ENCODE data around the gene ROBO2.

The ROBO2 gene

GRCh38 chr3:77195766-77196545 lies 156.1 kb downstream of the ROBO2 start:
- Histone ChIP-seq H3K79me2 (ENCODE audit: control insufficient read depth, insufficient read depth, low read length, poor library complexity) (no peaks in the 10 kb centered on the region), H2BK5ac (ENCODE audit: low read depth, low read length, poor library complexity) (no peak overlapping the region), H3K4ac (ENCODE audit: low read depth, low read length) (no peak overlapping the region), H4K91ac (ENCODE audit: low read depth, low read length) (no peak overlapping the region), H3K4me2 (ENCODE audit: low read length) (no peak overlapping the region), H4K12ac (ENCODE audit: low read depth, low read length) (no peak overlapping the region), H2BK120ac (ENCODE audit: insufficient read depth, low read length, poor library complexity) (no peak overlapping the region), H3K79me1 (ENCODE audit: low read length) (no peaks in the 10 kb centered on the region), H3K23ac (ENCODE audit: low read length) (no peak overlapping the region), H3K27me3 (ENCODE audit: insufficient read depth, low read length) (no peaks in the 10 kb centered on the region), H3K4me3 (ENCODE audit: low read depth, low read length) (no peak overlapping the region), H3K9me3 (ENCODE audit: insufficient read depth, low read depth, low read length) (no peaks in the 10 kb centered on the region), H2BK12ac (ENCODE audit: low read length) (no peak overlapping the region), H3K27ac (ENCODE audit: low read depth, low read length) (no peak overlapping the region), H3K14ac (ENCODE audit: low read length) (no peak overlapping the region), H2AK5ac (ENCODE audit: low read length) (no peak overlapping the region), H3K36me3 (ENCODE audit: control insufficient read depth in 1 of 2, insufficient read depth in 2 of 2, low read length in 2 of 2) (no peaks in the 10 kb centered on the region), H3K9ac (ENCODE audit: low read length) (no peak overlapping the region), H2AFZ (ENCODE audit: insufficient read depth, low read length, poor library complexity) (no peak overlapping the region), H4K8ac (ENCODE audit: low read depth, low read length) (no peak overlapping the region), H3K18ac (ENCODE audit: low read length) (no peak overlapping the region), H3K4me1 (ENCODE audit: control insufficient read depth in 1 of 2, insufficient read depth in 2 of 2, low read length in 2 of 2) (no peaks in the 10 kb centered on the region)
- no CpG with 5 or more reads among the region's 12 CpGs for WGBS (ENCODE audit: extremely low coverage, insufficient coverage, insufficient read length)
- no peak for DNase-seq

GRCh38 chr3:77197408-77197807 lies 157.5 kb downstream of the ROBO2 start:
- H2BK5ac ChIP-seq (ENCODE audit: low read depth, low read length, poor library complexity), result no peak overlapping the region
- H3K4me1 ChIP-seq (ENCODE audit: control insufficient read depth in 1 of 2, insufficient read depth in 2 of 2, low read length in 2 of 2), result no peaks in the 10 kb centered on the region
- no peak overlapping the region for H2AK5ac ChIP-seq (ENCODE audit: low read length)
- no peaks in the 10 kb centered on the region for H3K79me2 ChIP-seq (ENCODE audit: control insufficient read depth, insufficient read depth, low read length, poor library complexity)
- no peak overlapping the region for H3K23ac ChIP-seq (ENCODE audit: low read length)
- no peak overlapping the region for H3K9ac ChIP-seq (ENCODE audit: low read length)
- no peak overlapping the region for H3K4ac ChIP-seq (ENCODE audit: low read depth, low read length)
- no peak overlapping the region for H3K18ac ChIP-seq (ENCODE audit: low read length)
- no peak overlapping the region for H3K4me3 ChIP-seq (ENCODE audit: low read depth, low read length)
- no peaks in the 10 kb centered on the region for H3K36me3 ChIP-seq (ENCODE audit: control insufficient read depth in 1 of 2, insufficient read depth in 2 of 2, low read length in 2 of 2)
- H2BK12ac ChIP-seq (ENCODE audit: low read length), result no peak overlapping the region
- no peak overlapping the region for H2BK120ac ChIP-seq (ENCODE audit: insufficient read depth, low read length, poor library complexity)
- WGBS (ENCODE audit: extremely low coverage, insufficient coverage, insufficient read length), result no CpG with 5 or more reads among the region's 2 CpGs
- no peak for DNase-seq
- H3K27ac ChIP-seq (ENCODE audit: low read depth, low read length), result no peak overlapping the region
- no peak overlapping the region for H4K91ac ChIP-seq (ENCODE audit: low read depth, low read length)
- H3K79me1 ChIP-seq (ENCODE audit: low read length), result no peaks in the 10 kb centered on the region
- H4K12ac ChIP-seq (ENCODE audit: low read depth, low read length), result no peak overlapping the region
- H2AFZ ChIP-seq (ENCODE audit: insufficient read depth, low read length, poor library complexity), result no peak overlapping the region
- no peaks in the 10 kb centered on the region for H3K27me3 ChIP-seq (ENCODE audit: insufficient read depth, low read length)
- no peak overlapping the region for H3K14ac ChIP-seq (ENCODE audit: low read length)
- H3K9me3 ChIP-seq (ENCODE audit: insufficient read depth, low read depth, low read length), result no peaks in the 10 kb centered on the region
- no peak overlapping the region for H4K8ac ChIP-seq (ENCODE audit: low read depth, low read length)
- no peak overlapping the region for H3K4me2 ChIP-seq (ENCODE audit: low read length)

DNA sequence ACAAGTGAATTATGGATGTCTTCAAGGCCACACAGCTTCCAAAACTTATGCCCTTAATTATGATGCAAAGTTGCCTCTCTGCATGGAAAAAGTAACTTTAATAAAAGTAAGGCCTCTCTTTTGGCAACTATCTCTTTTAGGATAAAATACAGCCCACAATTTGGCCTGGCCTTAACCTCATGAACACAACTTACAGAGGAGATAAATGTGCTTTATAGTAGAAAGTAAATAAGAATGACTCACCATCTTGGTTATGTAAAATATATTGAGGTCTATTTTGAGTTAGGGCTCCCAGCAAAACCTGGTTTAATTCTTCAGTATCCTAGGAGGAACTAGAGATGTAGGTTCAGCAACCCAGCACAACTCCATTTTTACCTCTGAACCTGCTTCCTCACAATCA lies 164.0 kb downstream of the ROBO2 start:
- Histone ChIP-seq H3K79me1 (ENCODE audit: low read length) (no peaks in the 10 kb centered on the region), H3K14ac (ENCODE audit: low read length) (no peak overlapping the region), H3K18ac (ENCODE audit: low read length) (no peak overlapping the region)

DNA sequence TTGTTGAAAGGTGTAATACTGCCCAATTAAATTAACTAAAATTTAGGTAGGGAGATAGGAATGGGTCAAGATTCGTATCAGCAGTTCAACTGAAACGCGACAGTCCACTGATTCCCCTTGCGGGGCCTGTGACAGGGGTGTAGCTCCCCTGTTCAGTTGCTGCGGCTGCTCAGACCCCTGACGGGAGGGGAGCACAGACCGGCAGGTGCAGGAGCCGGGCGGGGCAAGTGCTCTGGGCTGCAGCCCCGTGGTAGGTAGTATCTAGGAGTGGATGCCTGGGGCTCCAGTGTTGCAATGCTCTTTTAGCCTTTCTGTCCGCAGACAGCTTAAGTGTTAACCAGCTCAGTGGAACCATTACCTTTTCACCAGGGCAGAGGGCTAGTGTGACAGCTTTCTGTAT lies 164.9 kb downstream of the ROBO2 start:
- Histone ChIP-seq H3K27me3 (ENCODE audit: insufficient read depth, low read length) (no peaks in the 10 kb centered on the region), H2BK12ac (ENCODE audit: low read length) (no peak overlapping the region), H4K91ac (ENCODE audit: low read depth, low read length) (no peak overlapping the region), H2BK5ac (ENCODE audit: low read depth, low read length, poor library complexity) (no peak overlapping the region), H3K9ac (ENCODE audit: low read length) (no peak overlapping the region), H2AK5ac (ENCODE audit: low read length) (no peak overlapping the region), H3K4me3 (ENCODE audit: low read depth, low read length) (no peak overlapping the region), H3K9me3 (ENCODE audit: insufficient read depth, low read depth, low read length) (no peaks in the 10 kb centered on the region), H4K8ac (ENCODE audit: low read depth, low read length) (no peak overlapping the region), H3K79me1 (ENCODE audit: low read length) (no peaks in the 10 kb centered on the region), H2AFZ (ENCODE audit: insufficient read depth, low read length, poor library complexity) (no peak overlapping the region), H4K12ac (ENCODE audit: low read depth, low read length) (no peak overlapping the region), H3K14ac (ENCODE audit: low read length) (no peak overlapping the region), H3K27ac (ENCODE audit: low read depth, low read length) (no peak overlapping the region), H3K79me2 (ENCODE audit: control insufficient read depth, insufficient read depth, low read length, poor library complexity) (no peaks in the 10 kb centered on the region), H3K4me1 (ENCODE audit: control insufficient read depth in 1 of 2, insufficient read depth in 2 of 2, low read length in 2 of 2) (no peaks in the 10 kb centered on the region), H3K36me3 (ENCODE audit: control insufficient read depth in 1 of 2, insufficient read depth in 2 of 2, low read length in 2 of 2) (no peaks in the 10 kb centered on the region), H3K23ac (ENCODE audit: low read length) (no peak overlapping the region), H2BK120ac (ENCODE audit: insufficient read depth, low read length, poor library complexity) (no peak overlapping the region), H3K18ac (ENCODE audit: low read length) (no peak overlapping the region), H3K4me2 (ENCODE audit: low read length) (no peak overlapping the region), H3K4ac (ENCODE audit: low read depth, low read length) (no peak overlapping the region)
- DNase-seq, result no peak
- WGBS (ENCODE audit: extremely low coverage, insufficient coverage, insufficient read length), result no CpG with 5 or more reads among the region's 11 CpGs

More for the DNA sequence above, 164.0 kb downstream of the ROBO2 start:
- DNase-seq, result no peak
- no peak overlapping the region for H3K4ac ChIP-seq (ENCODE audit: low read depth, low read length)
- no peak overlapping the region for H4K12ac ChIP-seq (ENCODE audit: low read depth, low read length)
- no peak overlapping the region for H2BK120ac ChIP-seq (ENCODE audit: insufficient read depth, low read length, poor library complexity)
- no peak overlapping the region for H3K23ac ChIP-seq (ENCODE audit: low read length)
- no peak overlapping the region for H3K9ac ChIP-seq (ENCODE audit: low read length)
- no peaks in the 10 kb centered on the region for H3K4me1 ChIP-seq (ENCODE audit: control insufficient read depth in 1 of 2, insufficient read depth in 2 of 2, low read length in 2 of 2)
- H2AK5ac ChIP-seq (ENCODE audit: low read length), result no peak overlapping the region
- no peaks in the 10 kb centered on the region for H3K27me3 ChIP-seq (ENCODE audit: insufficient read depth, low read length)
- H4K91ac ChIP-seq (ENCODE audit: low read depth, low read length), result no peak overlapping the region
- no peak overlapping the region for H3K27ac ChIP-seq (ENCODE audit: low read depth, low read length)
- H4K8ac ChIP-seq (ENCODE audit: low read depth, low read length), result no peak overlapping the region
- H2BK5ac ChIP-seq (ENCODE audit: low read depth, low read length, poor library complexity), result no peak overlapping the region
- no peak overlapping the region for H3K4me2 ChIP-seq (ENCODE audit: low read length)
- H3K79me2 ChIP-seq (ENCODE audit: control insufficient read depth, insufficient read depth, low read length, poor library complexity), result no peaks in the 10 kb centered on the region
- no peaks in the 10 kb centered on the region for H3K36me3 ChIP-seq (ENCODE audit: control insufficient read depth in 1 of 2, insufficient read depth in 2 of 2, low read length in 2 of 2)
- no peaks in the 10 kb centered on the region for H3K9me3 ChIP-seq (ENCODE audit: insufficient read depth, low read depth, low read length)
- no peak overlapping the region for H2BK12ac ChIP-seq (ENCODE audit: low read length)
- H2AFZ ChIP-seq (ENCODE audit: insufficient read depth, low read length, poor library complexity), result no peak overlapping the region
- no peak overlapping the region for H3K4me3 ChIP-seq (ENCODE audit: low read depth, low read length)

Measured in trophoblast cell (in vitro differentiated cells and primary cell).